Mesothelial cell of epicardium (in vitro differentiated cells): ENCODE data around the gene C1orf141. TPM values are rescaled to one million over a fixed set of nuclear protein-coding genes. Genes with fewer than 3 reads are reported as not detected.

Experiments used
- DNase-seq, 2 experiments: peaks; one replicate each; pipeline ENCODE4 v3.0.0; 2021; ENCODE audit warnings: low spot score in 2 of 2; ENCODE audit not compliant: unreplicated experiment in 2 of 2
- H3K27ac Mint-ChIP-seq: 2 replicates; pipeline ENCODE4 v1.8.0; 2021; ENCODE audit warnings: mixed read lengths
- H3K27me3 Mint-ChIP-seq: 2 replicates; pipeline ENCODE4 v1.8.0; 2021; ENCODE audit warnings: low read depth, mixed read lengths
- H3K36me3 Mint-ChIP-seq: 2 replicates; pipeline ENCODE4 v1.8.0; 2021; ENCODE audit warnings: mixed read lengths
- H3K4me1 Mint-ChIP-seq: 2 replicates; pipeline ENCODE4 v1.8.0; 2021; ENCODE audit warnings: mixed read lengths
- H3K4me3 Mint-ChIP-seq: 2 replicates; pipeline ENCODE4 v1.8.0; 2021; ENCODE audit warnings: mild to moderate bottlenecking, moderate library complexity, mixed read lengths
- H3K9me3 Mint-ChIP-seq: 2 replicates; pipeline ENCODE4 v1.8.0; 2021; ENCODE audit warnings: mixed read lengths
- CTCF ChIP-seq: fragments of 200-600 bp; sonication (generic); IDR thresholded peaks from one replicate; pipeline ENCODE4 v1.5.0; 2021; ENCODE audit warnings: antibody characterized with exemption; ENCODE audit not compliant: unreplicated experiment
- total RNA-seq: library from RNA; stranded (reverse); gene quantifications from 3 replicates; pipeline ENCODE4 v1.2.1, GENCODE V29; 2021

Gene C1orf141
- total RNA-seq, 1 donor from 2014 or later, result 0.22 TPM

- TF ChIP-seq CTCF, result no peak
- Mint-ChIP-seq H3K27me3 (peaks cover 2% of the 10 kb centered on the region), H3K4me1 (no peaks in the 10 kb centered on the region), H3K9me3 (peaks cover 8% of the 10 kb centered on the region), H3K27ac (no peak overlapping the region), H3K36me3 (peaks cover 3% of the 10 kb centered on the region), H3K4me3 (no peak overlapping the region)
- no peak for DNase-seq
Measured at GRCh38 chr1:67062412-67062811, 72.4 kb downstream of the C1orf141 start.

GRCh38 chr1:67061266-67061665 is 73.5 kb downstream of the C1orf141 start:
- no peak for TF ChIP-seq CTCF
- DNase-seq, result no peak
- Mint-ChIP-seq H3K27me3 (peaks cover 2% of the 10 kb centered on the region), H3K27ac (no peak overlapping the region), H3K4me1 (no peaks in the 10 kb centered on the region), H3K36me3 (no peaks in the 10 kb centered on the region), H3K9me3 (no peaks in the 10 kb centered on the region), H3K4me3 (no peak overlapping the region)

- H3K27ac Mint-ChIP-seq, result no peak overlapping the region
- no peaks in the 10 kb centered on the region for H3K36me3 Mint-ChIP-seq
- no peaks in the 10 kb centered on the region for H3K9me3 Mint-ChIP-seq
- H3K4me3 Mint-ChIP-seq, result no peak overlapping the region
- no peak for DNase-seq
- no peaks in the 10 kb centered on the region for H3K4me1 Mint-ChIP-seq
- TF ChIP-seq CTCF, result no peak
- H3K27me3 Mint-ChIP-seq, result peaks cover 2% of the 10 kb centered on the region
Measured at GRCh38 chr1:67060811-67061218, 74.0 kb downstream of the C1orf141 start.

- Mint-ChIP-seq H3K4me3 (no peak overlapping the region), H3K36me3 (no peaks in the 10 kb centered on the region), H3K9me3 (no peaks in the 10 kb centered on the region), H3K27me3 (no peaks in the 10 kb centered on the region), H3K27ac (no peak overlapping the region), H3K4me1 (peaks cover 2% of the 10 kb centered on the region)
- TF ChIP-seq CTCF, result no peak
- DNase-seq, result no peak
Measured at GRCh38 chr1:67059346-67059745, 75.4 kb downstream of the C1orf141 start.

GRCh38 chr1:67058761-67059160 is 76.0 kb downstream of the C1orf141 start:
- H3K27me3 Mint-ChIP-seq, result no peaks in the 10 kb centered on the region
- H3K36me3 Mint-ChIP-seq, result no peaks in the 10 kb centered on the region
- H3K4me1 Mint-ChIP-seq, result peaks cover 2% of the 10 kb centered on the region
- no peak overlapping the region for H3K27ac Mint-ChIP-seq
- H3K9me3 Mint-ChIP-seq, result no peaks in the 10 kb centered on the region
- TF ChIP-seq CTCF, result no peak
- DNase-seq, result no peak
- H3K4me3 Mint-ChIP-seq, result no peak overlapping the region

GRCh38 chr1:67058242-67058641 is 76.5 kb downstream of the C1orf141 start:
- Mint-ChIP-seq H3K27ac (no peak overlapping the region), H3K9me3 (no peaks in the 10 kb centered on the region), H3K4me1 (peaks cover 2% of the 10 kb centered on the region), H3K36me3 (no peaks in the 10 kb centered on the region), H3K27me3 (no peaks in the 10 kb centered on the region), H3K4me3 (no peak overlapping the region)
- no peak for TF ChIP-seq CTCF
- DNase-seq, result no peak
